Neutrophil (primary cell): ENCODE results near the gene ACYP2.

Experiments used
- H3K27ac ChIP-seq: fragments of 200-600 bp; sonication (generic); 2 replicates; pipeline ENCODE4 v1.5.1; 2016; ENCODE audit warnings: mild to moderate bottlenecking, moderate library complexity
- H3K27me3 ChIP-seq: fragments of 200-600 bp; sonication (generic); 2 replicates; pipeline ENCODE4 v1.6.0; 2016; ENCODE audit warnings: mild to moderate bottlenecking
- H3K36me3 ChIP-seq: fragments of 200-600 bp; sonication (generic); 2 replicates; pipeline ENCODE4 v1.5.1; 2017
- H3K4me1 ChIP-seq, 2 experiments: fragments of 200-600 bp in 1 of 2; sonication (generic) in 1 of 2; 1 replicate in 1 of 2; 2 replicates in 1 of 2; pipeline versions ENCODE4 v1.5.1 to v1.6.1; 2013 to 2016; ENCODE audit warnings: low read depth in 1 of 2, low read length in 1 of 2, mild to moderate bottlenecking in 1 of 2, moderate library complexity in 1 of 2; ENCODE audit not compliant: control insufficient read depth in 1 of 2, insufficient read depth in 1 of 2
- H3K4me3 ChIP-seq, 2 experiments: fragments of 200-600 bp in 1 of 2; sonication (generic) in 1 of 2; 1 replicate in 1 of 2; 2 replicates in 1 of 2; pipeline ENCODE4 v1.5.1; 2013 to 2016; ENCODE audit warnings: low read depth in 1 of 2, low read length in 1 of 2, mild to moderate bottlenecking in 1 of 2, moderate library complexity in 1 of 2
- H3K9me3 ChIP-seq: fragments of 200-600 bp; sonication (generic); 2 replicates; pipeline ENCODE4 v1.5.1; 2016
- CTCF ChIP-seq: fragments of 200-600 bp; sonication (generic); IDR thresholded peaks from 2 replicates; pipeline ENCODE4 v1.5.1; 2016; ENCODE audit warnings: antibody characterized with exemption

ACYP2 gene

GRCh38 chr2:54083445-54083844, 32.0 kb upstream of the ACYP2 start:
- Histone ChIP-seq H3K27ac (no peak overlapping the region), H3K36me3 (no peaks in the 10 kb centered on the region), H3K4me3 (no peak overlapping the region), H3K27me3 (no peaks in the 10 kb centered on the region), H3K9me3 (no peaks in the 10 kb centered on the region), H3K4me1 (no peaks in the 10 kb centered on the region)
- no peak for TF ChIP-seq CTCF

- TF ChIP-seq CTCF: no peak
- H3K4me3 ChIP-seq: no peak overlapping the region
- no peak overlapping the region for H3K27ac ChIP-seq
- H3K9me3 ChIP-seq: no peaks in the 10 kb centered on the region
- no peaks in the 10 kb centered on the region for H3K27me3 ChIP-seq
- H3K36me3 ChIP-seq: no peaks in the 10 kb centered on the region
- H3K4me1 ChIP-seq: no peaks in the 10 kb centered on the region
Observed at GRCh38 chr2:54084600-54084999, 30.8 kb upstream of the ACYP2 start.

GRCh38 chr2:54085069-54085468, 30.3 kb upstream of the ACYP2 start:
- Histone ChIP-seq H3K4me3 (no peak overlapping the region), H3K27ac (no peak overlapping the region), H3K27me3 (no peaks in the 10 kb centered on the region), H3K9me3 (no peaks in the 10 kb centered on the region), H3K36me3 (no peaks in the 10 kb centered on the region), H3K4me1 (no peaks in the 10 kb centered on the region)
- no peak for TF ChIP-seq CTCF

- no peak overlapping the region for H3K27ac ChIP-seq
- H3K9me3 ChIP-seq: no peaks in the 10 kb centered on the region
- H3K4me3 ChIP-seq: no peak overlapping the region
- H3K4me1 ChIP-seq: no peaks in the 10 kb centered on the region
- H3K27me3 ChIP-seq: no peaks in the 10 kb centered on the region
- TF ChIP-seq CTCF: no peak
- no peaks in the 10 kb centered on the region for H3K36me3 ChIP-seq
Observed at GRCh38 chr2:54086157-54086556, 29.3 kb upstream of the ACYP2 start.

- no peak overlapping the region for H3K27ac ChIP-seq
- no peaks in the 10 kb centered on the region for H3K27me3 ChIP-seq
- TF ChIP-seq CTCF: no peak
- no peak overlapping the region for H3K4me3 ChIP-seq
- H3K4me1 ChIP-seq: no peaks in the 10 kb centered on the region
- H3K9me3 ChIP-seq: no peaks in the 10 kb centered on the region
- H3K36me3 ChIP-seq: no peaks in the 10 kb centered on the region
Observed at GRCh38 chr2:54088191-54088634, 27.2 kb upstream of the ACYP2 start.

GRCh38 chr2:54088719-54089118, 26.7 kb upstream of the ACYP2 start:
- Histone ChIP-seq H3K36me3 (no peaks in the 10 kb centered on the region), H3K4me1 (no peaks in the 10 kb centered on the region), H3K27me3 (no peaks in the 10 kb centered on the region), H3K9me3 (no peaks in the 10 kb centered on the region), H3K4me3 (no peak overlapping the region), H3K27ac (no peak overlapping the region)
- TF ChIP-seq CTCF: no peak
